Measurements from ENCODE around the gene DLEC1.
"Not testable (repeated sequence)": the region's sequence is repeated elsewhere in the genome, so short reads cannot be mapped to it uniquely, and the experiment has no call there.

Gene DLEC1

DNA sequence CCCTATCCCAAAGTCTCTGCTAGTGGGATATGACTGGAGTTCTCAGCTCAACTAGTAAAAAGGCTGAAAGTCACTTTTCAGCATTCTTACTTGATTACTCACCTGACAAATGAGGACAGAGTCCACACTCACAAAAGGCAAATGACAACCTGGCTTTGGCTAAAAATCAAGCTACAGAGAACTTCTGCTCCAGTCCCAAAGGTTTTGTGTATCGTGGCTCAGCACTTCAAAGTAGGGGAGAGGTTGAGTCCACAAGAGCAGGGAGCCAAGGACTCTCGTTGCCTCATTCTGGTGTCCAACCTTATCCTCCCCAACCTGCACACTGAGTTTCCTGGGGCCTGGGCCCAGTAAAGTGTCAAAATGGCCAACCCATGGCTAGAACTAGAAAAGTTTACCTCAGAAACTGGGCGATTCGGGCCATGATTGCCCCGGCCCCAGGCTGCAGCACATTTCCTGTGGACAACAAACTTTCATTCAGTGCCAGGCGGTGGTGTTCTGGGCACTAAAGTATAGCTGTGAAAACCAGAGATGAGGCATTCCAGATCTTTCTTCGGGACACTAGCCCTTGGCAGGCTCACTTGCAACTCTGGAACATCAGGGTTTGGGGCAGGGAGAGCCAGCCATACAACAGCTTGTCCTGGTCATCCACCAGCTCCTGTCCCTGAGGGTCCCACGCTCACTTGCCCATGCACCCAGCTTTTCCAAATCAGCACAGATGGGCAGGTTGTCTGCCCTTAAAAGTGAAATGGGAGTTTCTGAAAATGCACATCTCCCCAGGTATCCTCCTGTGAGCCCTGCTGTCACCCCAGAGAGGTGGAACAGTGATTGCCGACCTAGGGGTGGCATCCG lies 94.8 kb downstream of the DLEC1 start:
- Histone ChIP-seq H3K79me2 (ENCODE audit: insufficient read depth, low read length) (peaks cover 31% of the 10 kb centered on the region), H3K4me2 (ENCODE audit: insufficient read depth, low read length) (no peak overlapping the region; the same call in 1 of the 2 replicates), H3K4me3 (ENCODE audit: low read depth in 1 of 2, low read length in 2 of 2) (no peak overlapping the region), H3K36me3 (ENCODE audit: insufficient read depth, low read length) (peaks cover 67% of the 10 kb centered on the region), H3K27me3 (ENCODE audit: insufficient read depth, low read length, poor library complexity) (no peaks in the 10 kb centered on the region), H3K4me1 (ENCODE audit: insufficient read depth, low read length) (peaks cover 29% of the 10 kb centered on the region), H4K20me1 (ENCODE audit: insufficient read depth, low read length) (peaks cover 3% of the 10 kb centered on the region), H3K9me3 (ENCODE audit: insufficient read depth, low read length, severe bottlenecking) (no peaks in the 10 kb centered on the region), H3K9ac (ENCODE audit: low read depth, low read length) (no peak overlapping the region), H3K27ac (ENCODE audit: low read length) (no peak overlapping the region), H2AFZ (ENCODE audit: low read depth, low read length) (no peak overlapping the region)
- DNase-seq (no peak), ATAC-seq (ENCODE audit: insufficient read depth, low read depth) (no peak)
- TF ChIP-seq EZH2 (IDR thresholded peaks at IDR 0.05; ENCODE audit: borderline replicate concordance, low read depth, low read length, severe bottlenecking) = no peak
- TF ChIP-seq, protein P1, sequence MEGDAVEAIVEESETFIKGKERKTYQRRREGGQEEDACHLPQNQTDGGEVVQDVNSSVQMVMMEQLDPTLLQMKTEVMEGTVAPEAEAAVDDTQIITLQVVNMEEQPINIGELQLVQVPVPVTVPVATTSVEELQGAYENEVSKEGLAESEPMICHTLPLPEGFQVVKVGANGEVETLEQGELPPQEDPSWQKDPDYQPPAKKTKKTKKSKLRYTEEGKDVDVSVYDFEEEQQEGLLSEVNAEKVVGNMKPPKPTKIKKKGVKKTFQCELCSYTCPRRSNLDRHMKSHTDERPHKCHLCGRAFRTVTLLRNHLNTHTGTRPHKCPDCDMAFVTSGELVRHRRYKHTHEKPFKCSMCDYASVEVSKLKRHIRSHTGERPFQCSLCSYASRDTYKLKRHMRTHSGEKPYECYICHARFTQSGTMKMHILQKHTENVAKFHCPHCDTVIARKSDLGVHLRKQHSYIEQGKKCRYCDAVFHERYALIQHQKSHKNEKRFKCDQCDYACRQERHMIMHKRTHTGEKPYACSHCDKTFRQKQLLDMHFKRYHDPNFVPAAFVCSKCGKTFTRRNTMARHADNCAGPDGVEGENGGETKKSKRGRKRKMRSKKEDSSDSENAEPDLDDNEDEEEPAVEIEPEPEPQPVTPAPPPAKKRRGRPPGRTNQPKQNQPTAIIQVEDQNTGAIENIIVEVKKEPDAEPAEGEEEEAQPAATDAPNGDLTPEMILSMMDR (IDR thresholded peaks at IDR 0.05; ENCODE audit: borderline replicate concordance, extremely low read depth, low read length, poor library complexity, severe bottlenecking) = no peak

DNA sequence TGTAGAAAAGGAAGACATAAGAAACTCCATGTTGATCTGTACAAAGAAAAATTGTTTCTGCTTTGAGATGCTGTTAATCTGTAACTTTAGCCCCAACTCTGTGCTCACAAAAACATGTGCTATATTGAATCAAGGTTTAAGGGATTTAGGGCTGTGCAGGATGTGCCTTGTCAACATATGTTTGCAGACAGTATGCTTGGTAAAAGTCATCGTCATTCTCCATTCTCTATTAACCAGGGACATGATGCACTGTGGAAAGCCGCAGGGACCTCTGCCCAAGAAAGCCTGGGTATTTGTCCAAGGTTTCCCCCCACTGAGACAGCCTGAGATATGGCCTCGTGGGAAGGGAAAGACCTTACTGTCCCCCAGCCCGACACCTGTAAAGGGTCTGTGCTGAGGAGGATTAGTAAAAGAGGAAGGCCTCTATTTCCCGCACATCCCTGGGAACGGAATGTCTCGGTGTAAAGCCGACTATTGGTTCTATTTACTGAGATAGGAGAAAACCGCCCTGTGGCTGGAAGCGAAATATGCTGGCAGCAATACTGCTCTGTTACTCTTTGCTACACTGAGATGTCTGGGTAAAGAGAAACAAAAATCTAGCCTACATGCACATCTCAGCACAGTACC lies 95.6 kb downstream of the DLEC1 start:
- Histone ChIP-seq H3K4me1 (ENCODE audit: insufficient read depth, low read length) (peaks cover 37% of the 10 kb centered on the region), H3K4me2 (ENCODE audit: insufficient read depth, low read length) (peak overlapping the region; percentile 97), H3K79me2 (ENCODE audit: insufficient read depth, low read length) (peaks cover 39% of the 10 kb centered on the region), H3K9ac (ENCODE audit: low read depth, low read length) (0 out of 2 replicates have a peak overlapping the region, but pooled peaks have one; percentile 6), H3K36me3 (ENCODE audit: insufficient read depth, low read length) (peaks cover 59% of the 10 kb centered on the region)
- not testable (repeated sequence) for H3K27ac ChIP-seq (ENCODE audit: low read length); DNase-seq; H3K4me3 ChIP-seq (ENCODE audit: low read depth in 1 of 2, low read length in 2 of 2); H2AFZ ChIP-seq (ENCODE audit: low read depth, low read length); H4K20me1 ChIP-seq (ENCODE audit: insufficient read depth, low read length); ATAC-seq (ENCODE audit: insufficient read depth, low read depth); H3K9me3 ChIP-seq (ENCODE audit: insufficient read depth, low read length, severe bottlenecking); H3K27me3 ChIP-seq (ENCODE audit: insufficient read depth, low read length, poor library complexity)

DNA sequence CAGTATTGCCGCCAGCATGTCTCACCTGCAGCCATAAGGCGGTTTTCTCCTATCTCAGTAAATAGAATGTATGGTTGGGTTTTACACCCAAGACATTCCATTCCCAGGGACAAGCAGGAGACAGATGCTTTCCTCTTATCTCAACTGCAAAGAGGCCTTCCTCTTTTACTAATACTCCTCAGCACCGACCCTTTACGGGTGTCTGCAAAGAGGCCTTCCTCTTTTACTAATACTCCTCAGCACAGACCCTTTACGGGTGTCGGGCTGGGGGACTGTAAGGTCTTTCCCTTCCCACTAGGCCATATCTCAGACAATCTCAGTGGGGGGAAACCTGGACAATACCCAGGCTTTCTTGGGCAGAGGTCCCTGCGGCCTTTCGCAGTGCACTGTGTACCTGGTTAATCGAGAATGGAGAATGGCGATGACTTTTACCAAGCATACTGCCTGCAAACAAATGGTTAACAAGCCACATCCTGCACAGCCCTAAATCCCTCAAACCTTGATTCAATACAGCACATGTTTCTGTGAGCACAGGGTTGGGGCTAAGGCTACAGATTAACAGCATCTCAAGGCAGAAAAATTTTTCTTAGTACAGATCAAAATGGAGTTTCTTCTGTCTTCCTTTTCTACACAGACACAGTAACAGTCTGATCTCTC lies 96.7 kb downstream of the DLEC1 start:
- Histone ChIP-seq H3K36me3 (ENCODE audit: insufficient read depth, low read length) (peaks cover 58% of the 10 kb centered on the region), H3K79me2 (ENCODE audit: insufficient read depth, low read length) (peaks cover 44% of the 10 kb centered on the region), H2AFZ (ENCODE audit: low read depth, low read length) (peak overlapping the region; percentile 84), H3K4me1 (ENCODE audit: insufficient read depth, low read length) (peaks cover 45% of the 10 kb centered on the region), H3K27ac (ENCODE audit: low read length) (peak overlapping the region; percentile 83), H3K4me2 (ENCODE audit: insufficient read depth, low read length) (peak overlapping the region; percentile 97), H3K9ac (ENCODE audit: low read depth, low read length) (peak overlapping the region; percentile 96), H3K4me3 (ENCODE audit: low read depth in 1 of 2, low read length in 2 of 2) (peak overlapping the region; percentile 87 to 92; a peak in 3 of 4 replicates)
- not testable (repeated sequence) for H3K9me3 ChIP-seq (ENCODE audit: insufficient read depth, low read length, severe bottlenecking); H4K20me1 ChIP-seq (ENCODE audit: insufficient read depth, low read length); ATAC-seq (ENCODE audit: insufficient read depth, low read depth); H3K27me3 ChIP-seq (ENCODE audit: insufficient read depth, low read length, poor library complexity)
- DNase-seq = peak; percentile 44

DNA sequence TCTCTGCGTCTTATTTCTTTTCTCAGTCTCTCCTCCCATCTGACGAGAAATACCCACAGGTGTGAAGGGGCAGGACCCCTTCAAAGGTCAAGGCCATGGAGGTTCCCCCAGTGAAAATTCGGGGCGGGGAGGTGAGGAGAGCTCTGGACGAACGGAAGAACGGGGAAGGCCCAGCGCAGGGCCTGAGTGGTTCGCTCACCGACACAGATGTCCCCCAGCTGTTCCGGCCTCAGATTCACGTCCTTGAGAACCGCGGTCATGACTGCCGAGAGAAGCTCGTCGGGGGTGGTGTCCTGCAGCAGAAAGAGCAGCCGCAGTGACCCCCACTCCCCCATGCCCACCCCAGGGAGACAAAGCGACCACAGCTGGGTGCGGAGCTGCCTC lies 97.4 kb downstream of the DLEC1 start:
- Histone ChIP-seq H3K9ac (ENCODE audit: low read depth, low read length) (peak overlapping the region; percentile 96), H3K4me1 (ENCODE audit: insufficient read depth, low read length) (peaks cover 45% of the 10 kb centered on the region), H4K20me1 (ENCODE audit: insufficient read depth, low read length) (peaks cover 3% of the 10 kb centered on the region; the same call in 1 of the 2 replicates), H3K79me2 (ENCODE audit: insufficient read depth, low read length) (peaks cover 44% of the 10 kb centered on the region), H3K4me2 (ENCODE audit: insufficient read depth, low read length) (peak overlapping the region; percentile 97), H3K9me3 (ENCODE audit: insufficient read depth, low read length, severe bottlenecking) (no peaks in the 10 kb centered on the region), H2AFZ (ENCODE audit: low read depth, low read length) (peak overlapping the region; percentile 84), H3K27me3 (ENCODE audit: insufficient read depth, low read length, poor library complexity) (no peaks in the 10 kb centered on the region), H3K4me3 (ENCODE audit: low read depth in 1 of 2, low read length in 2 of 2) (peak overlapping the region; percentile 87 to 92), H3K27ac (ENCODE audit: low read length) (peak overlapping the region; percentile 83), H3K36me3 (ENCODE audit: insufficient read depth, low read length) (peaks cover 58% of the 10 kb centered on the region)
- TF ChIP-seq EZH2 (IDR thresholded peaks at IDR 0.05; ENCODE audit: borderline replicate concordance, low read depth, low read length, severe bottlenecking) = no peak
- TF ChIP-seq, protein P1 (IDR thresholded peaks at IDR 0.05; ENCODE audit: borderline replicate concordance, extremely low read depth, low read length, poor library complexity, severe bottlenecking) = no peak
- no peak for ATAC-seq (ENCODE audit: insufficient read depth, low read depth)
- no peak for DNase-seq
